Keratinocyte (primary cell): ENCODE data around the gene ENPP3.

Experiments used
- CTCF ChIP-seq, 3 experiments: IDR thresholded peaks in 1 of 3; conservative IDR thresholded peaks in 1 of 3; optimal IDR thresholded peaks in 1 of 3; 2 replicates in 2 of 3; 3 replicates in 1 of 3; pipeline versions ENCODE3 to v1.5.1; 2011; ENCODE audit warnings: low read length in 3 of 3, mild to moderate bottlenecking in 3 of 3, moderate library complexity in 2 of 3, control low read depth in 1 of 3, inconsistent platforms in 1 of 3; ENCODE audit not compliant: insufficient read depth in 2 of 3; ENCODE audit errors: extremely low read depth in 1 of 3
- EZH2 ChIP-seq: IDR thresholded peaks from one replicate; pipeline ENCODE4 v1.6.1; 2012; ENCODE audit warnings: inconsistent platforms, mild to moderate bottlenecking, low read length, moderate library complexity

- TF ChIP-seq CTCF (optimal IDR thresholded peaks at IDR 0.05 in 1 of 3, IDR thresholded peaks at IDR 0.05 in 1 of 3, conservative IDR thresholded peaks at IDR 0.05 in 1 of 3; ENCODE audit: extremely low read depth in 1 of 3, insufficient read depth in 2 of 3, low read length in 3 of 3), result no peak
- TF ChIP-seq EZH2, result no peak
These were observed 49.2 kb upstream of the ENPP3 start for GRCh38 chr6:131587909-131588308.
